Astrocyte (in vitro differentiated cells and primary cell): Measurements from ENCODE around the gene RDH13.

Source experiments
- EZH2 ChIP-seq: IDR thresholded peaks from 2 replicates; pipeline ENCODE4 v1.6.1; 2012; ENCODE audit warnings: mild to moderate bottlenecking, low read length, inconsistent platforms; ENCODE audit not compliant: insufficient read depth
- TF ChIP-seq, protein P1 (sequence below): IDR thresholded peaks from 2 replicates; pipeline ENCODE4 v1.5.1; 2011; ENCODE audit warnings: low read depth, mild to moderate bottlenecking, inconsistent platforms, low read length, moderate library complexity; ENCODE audit not compliant: insufficient read depth

DNA sequence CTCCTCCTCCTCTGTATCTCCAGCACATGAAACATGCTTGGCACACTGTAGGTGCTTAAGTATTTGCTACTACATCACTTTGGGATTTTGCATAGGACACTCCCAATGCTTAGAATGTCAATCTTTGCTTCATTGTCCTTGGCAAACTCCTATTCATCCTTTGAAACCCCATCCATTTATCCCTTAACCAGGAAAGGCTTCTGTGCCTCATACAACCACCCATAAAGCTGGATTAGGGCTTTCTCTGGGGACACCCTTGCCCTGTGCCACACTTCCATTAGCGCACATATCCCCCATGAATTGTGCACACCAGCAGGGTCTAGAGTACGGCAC lies 6.9 kb upstream of the RDH13 start:
- TF ChIP-seq, protein P1, sequence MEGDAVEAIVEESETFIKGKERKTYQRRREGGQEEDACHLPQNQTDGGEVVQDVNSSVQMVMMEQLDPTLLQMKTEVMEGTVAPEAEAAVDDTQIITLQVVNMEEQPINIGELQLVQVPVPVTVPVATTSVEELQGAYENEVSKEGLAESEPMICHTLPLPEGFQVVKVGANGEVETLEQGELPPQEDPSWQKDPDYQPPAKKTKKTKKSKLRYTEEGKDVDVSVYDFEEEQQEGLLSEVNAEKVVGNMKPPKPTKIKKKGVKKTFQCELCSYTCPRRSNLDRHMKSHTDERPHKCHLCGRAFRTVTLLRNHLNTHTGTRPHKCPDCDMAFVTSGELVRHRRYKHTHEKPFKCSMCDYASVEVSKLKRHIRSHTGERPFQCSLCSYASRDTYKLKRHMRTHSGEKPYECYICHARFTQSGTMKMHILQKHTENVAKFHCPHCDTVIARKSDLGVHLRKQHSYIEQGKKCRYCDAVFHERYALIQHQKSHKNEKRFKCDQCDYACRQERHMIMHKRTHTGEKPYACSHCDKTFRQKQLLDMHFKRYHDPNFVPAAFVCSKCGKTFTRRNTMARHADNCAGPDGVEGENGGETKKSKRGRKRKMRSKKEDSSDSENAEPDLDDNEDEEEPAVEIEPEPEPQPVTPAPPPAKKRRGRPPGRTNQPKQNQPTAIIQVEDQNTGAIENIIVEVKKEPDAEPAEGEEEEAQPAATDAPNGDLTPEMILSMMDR = no peak
- TF ChIP-seq EZH2 = no peak
